K562 (cell line): ENCODE data around the gene SEC23IP. TPM values are rescaled to one million over a fixed set of nuclear protein-coding genes. Genes with fewer than 3 reads are reported as not detected.

Experiments used
- ATAC-seq: fragments of 200-7000 bp; cut with Tn5 transposase; 3 replicates; pipeline ENCODE4 v1.9.1; 2020; ENCODE audit warnings: moderate library complexity
- BruUV-seq: library from RNA; stranded (reverse); fragments of 400-500 nt; replicated peaks from 2 replicates; lab custom pipeline; 2021; lab: Mats Ljungman, UMichigan
- CTCF ChIA-PET: fragments of 300-600 bp; formaldehyde crosslinking; extraction: SDS; loops from one replicate; lab custom pipeline; 2021; ENCODE audit warnings: low intra/inter-chr PET ratio; lab: Yijun Ruan, JAX
- POLR2A ChIA-PET: fragments of 300-600, 350-650 bp; sonication (Branson Sonifier 250); formaldehyde crosslinking; extraction: SDS; loops from one replicate; lab custom pipeline; 2021; ENCODE audit warnings: antibody characterized with exemption, inconsistent platforms; lab: Yijun Ruan, JAX
- DNase-seq, 4 experiments: peaks; one replicate each; pipeline versions ENCODE4 v3.0.0 to v3.0.0-alpha.2; 2011 to 2018; ENCODE audit warnings: low spot score in 3 of 4, mixed read lengths in 3 of 4; ENCODE audit errors: extremely low read depth in 1 of 4
- FAIRE-seq: peaks from 2 replicates; lab custom pipeline; 2011; peaks lifted over from hg19 to GRCh38; lab: Jason Lieb, UNC
- H2AFZ ChIP-seq: 2 replicates; pipeline ENCODE4 v1.6.0; 2011; ENCODE audit warnings: low read depth, low read length, control low read depth, inconsistent platforms
- H3K27ac ChIP-seq: fragments of 200-600 bp; 3 replicates; pipeline ENCODE4 v1.8.0; 2011; ENCODE audit warnings: low read depth, mild to moderate bottlenecking, control low read depth, inconsistent platforms, low read length, moderate library complexity, mixed read lengths; ENCODE audit errors: extremely low read depth
- H3K27me3 ChIP-seq, 2 experiments: fragments of 300-600 bp in 1 of 2; 2 replicates in 1 of 2; 3 replicates in 1 of 2; pipeline versions ENCODE4 v1.6.0 to v1.8.0; 2011; ENCODE audit warnings: inconsistent platforms in 2 of 2, low read length in 2 of 2, mild to moderate bottlenecking in 1 of 2, mixed read lengths in 1 of 2, moderate library complexity in 1 of 2; ENCODE audit not compliant: control insufficient read depth in 2 of 2, insufficient read depth in 2 of 2
- H3K36me3 ChIP-seq: fragments of 300-600 bp; 3 replicates; pipeline ENCODE4 v1.8.0; 2011; ENCODE audit warnings: mild to moderate bottlenecking, low read length, inconsistent platforms; ENCODE audit not compliant: control insufficient read depth, insufficient read depth
- H3K4me1 ChIP-seq, 2 experiments: fragments of 200-600 bp in 1 of 2; replicated peaks in 1 of 2; 2 replicates in 1 of 2; 3 replicates in 1 of 2; pipeline versions ENCODE4 v1.5.1 to v1.8.0; 2011; ENCODE audit warnings: inconsistent platforms in 2 of 2, low read length in 2 of 2, mild to moderate bottlenecking in 1 of 2, mixed read lengths in 1 of 2, moderate library complexity in 1 of 2; ENCODE audit not compliant: control insufficient read depth in 2 of 2, insufficient read depth in 2 of 2
- H3K4me2 ChIP-seq: 2 replicates; pipeline ENCODE4 v1.6.1; 2011; ENCODE audit warnings: low read length, control low read depth, inconsistent platforms, mixed read lengths; ENCODE audit not compliant: insufficient read depth
- H3K4me3 ChIP-seq: fragments of 200-600 bp; sonication (generic), shearing (Covaris generic); 2 replicates; pipeline ENCODE4 v1.5.1; 2016; ENCODE audit warnings: control low read depth, inconsistent platforms
- H3K79me2 ChIP-seq: fragments of 200-600 bp; 3 replicates; pipeline ENCODE4 v1.8.0; 2011; ENCODE audit warnings: low read length, inconsistent platforms; ENCODE audit not compliant: control insufficient read depth, insufficient read depth
- H3K9ac ChIP-seq, 2 experiments: 2 replicates each; pipeline versions ENCODE4 v1.6.0 to v1.6.1; 2011; ENCODE audit warnings: low read depth in 2 of 2, low read length in 2 of 2, control low read depth in 1 of 2, inconsistent platforms in 1 of 2, mild to moderate bottlenecking in 1 of 2, mixed read lengths in 1 of 2; ENCODE audit not compliant: insufficient read depth in 1 of 2
- H3K9me1 ChIP-seq: one replicate; pipeline ENCODE4 v1.6.0; 2011; ENCODE audit warnings: inconsistent platforms, mild to moderate bottlenecking, low read length, moderate library complexity; ENCODE audit not compliant: control insufficient read depth, insufficient read depth
- H3K9me3 ChIP-seq: replicated peaks from 2 replicates; pipeline ENCODE4 v1.5.1; 2011; ENCODE audit warnings: low read depth, low read length, inconsistent platforms; ENCODE audit not compliant: control insufficient read depth, insufficient read depth
- H4K20me1 ChIP-seq: replicated peaks from 2 replicates; pipeline ENCODE4 v1.6.1; 2011; ENCODE audit warnings: low read length, inconsistent platforms, mixed read lengths; ENCODE audit not compliant: control insufficient read depth, insufficient read depth
- CBX5 ChIP-seq: IDR thresholded peaks from 2 replicates; pipeline ENCODE4 v1.6.1; 2014; ENCODE audit warnings: low read depth, borderline replicate concordance
- HNRNPUL1 ChIP-seq: fragments of 200-400 bp; formaldehyde crosslinking; IDR thresholded peaks from 2 replicates; pipeline ENCODE4 v1.6.1; 2017; ENCODE audit warnings: low read length
- PHB2 ChIP-seq: fragments of 450-650 bp; IDR thresholded peaks from 2 replicates; pipeline ENCODE4 v1.6.1; 2017; ENCODE audit warnings: low read depth
- PHF8 ChIP-seq: fragments of 200-600 bp; sonication (generic); IDR thresholded peaks from 2 replicates; pipeline ENCODE4 v1.6.1; 2012; ENCODE audit warnings: mixed run types, mild to moderate bottlenecking, inconsistent platforms, low read length, moderate library complexity, borderline replicate concordance
- STAT5B ChIP-seq: fragments of 250-450 bp; sonication (Bioruptor Pico); IDR thresholded peaks from 2 replicates; pipeline ENCODE4 v1.8.0; 2021; ENCODE audit warnings: mild to moderate bottlenecking, inconsistent platforms
- STAT6 ChIP-seq: sonication (generic); formaldehyde crosslinking; IDR thresholded peaks from 2 replicates; pipeline ENCODE4 v1.8.1; 2023; ENCODE audit warnings: mild to moderate bottlenecking, missing genetic modification reagents
- ZC3H8 ChIP-seq: fragments of 450-650 bp; IDR thresholded peaks from 2 replicates; pipeline ENCODE4 v1.6.1; 2017
- WGBS: fragments of 100-300 bp; shearing (Covaris generic); methylation state at CpG from one replicate; pipeline ENCODE4 v1.1.6; 2016; ENCODE audit warnings: low coverage, mixed read lengths; ENCODE audit not compliant: insufficient coverage; ENCODE audit errors: missing lambda C conversion rate; 5-methylcytosine and 5-hydroxymethylcytosine counted together
- in situ Hi-C: fragments of 300-500 bp; cut with MboI; formaldehyde crosslinking; loops from 4 replicates; pipeline ENCODE4 v1.15.0; 2018; ENCODE audit warnings: inconsistent platforms, mixed read lengths
- intact Hi-C: fragments of 100-400 bp; cut with micrococcal nuclease; formaldehyde crosslinking; loops from 2 replicates; pipeline ENCODE4 v1.14.2; 2022
- polyA plus RNA-seq, 8 experiments: library from polyadenylated mRNA; depleted of rRNA in 4 of 8; stranded (reverse) in 5 of 8; unstranded in 3 of 8; fragments of >200 nt; fragmentation: Nextera tagmentation in 2 of 8; fragmentation: Illumina TruSeq in 1 of 8; extraction: Ambion mirVana in 2 of 8; extraction: Trizol in 1 of 8; gene quantifications; 2 replicates each; pipeline versions ENCODE4 v1.2.1 to v1.2.3, GENCODE V29; 2011 to 2014; ENCODE audit warnings: inconsistent platforms in 1 of 8, missing spikeins in 1 of 8
- total RNA-seq, 7 experiments: library from RNA; depleted of rRNA in 6 of 7; stranded (reverse); fragments of >200 nt in 6 of 7; fragmentation: Illumina TruSeq in 2 of 7; extraction: Trizol in 2 of 7; gene quantifications; 2 replicates each; pipeline versions ENCODE4 v1.2.1 to v1.2.3, GENCODE V29; 2011 to 2021; ENCODE audit warnings: low replicate concordance in 1 of 7
- TF ChIP-seq, protein P1 (sequence below): sonication (generic); formaldehyde crosslinking; IDR thresholded peaks from 2 replicates; pipeline ENCODE4 v1.8.0; 2022; ENCODE audit warnings: mild to moderate bottlenecking, missing genetic modification reagents
- TF ChIP-seq, protein P2 (sequence below), 3 experiments: fragments of 200-800 bp in 1 of 3; sonication (Bioruptor generic) in 1 of 3; sonication (generic) in 1 of 3; formaldehyde crosslinking in 1 of 3; IDR thresholded peaks; 2 replicates each; pipeline versions ENCODE4 v1.6.1 to v1.8.0; 2016 to 2022; ENCODE audit warnings: mild to moderate bottlenecking in 2 of 3, missing compliant biosample characterization in 2 of 3, missing genetic modification characterization in 2 of 3, missing genetic modification reagents in 1 of 3

SEC23IP gene
- total and polyA plus RNA-seq, 9 of the 15 experiments (the other 6 are each of a cell fraction or from before 2014, with no cell fraction given): 15.8 to 38.4 (median 22.5) TPM

DNA sequence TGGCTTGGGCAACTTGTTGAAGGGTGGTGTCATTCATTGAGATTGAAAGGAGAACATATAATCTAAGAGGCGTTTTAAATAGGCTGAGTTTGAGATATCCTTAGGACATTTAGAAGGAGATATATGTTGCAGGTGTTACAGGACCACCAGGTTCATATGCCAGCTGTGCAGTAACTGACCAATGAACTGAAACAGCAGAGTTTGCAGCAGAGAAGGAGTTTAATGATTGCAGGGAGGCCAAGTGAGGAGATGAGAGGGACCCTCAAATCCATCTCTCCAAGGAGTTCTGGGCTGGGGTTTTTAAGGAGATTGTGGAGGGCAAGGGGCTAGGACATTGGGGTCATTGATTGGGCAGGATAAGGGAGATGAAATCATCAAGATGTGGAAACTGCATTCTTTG, 74.5 kb downstream of the SEC23IP start:
- H3K27ac ChIP-seq: no peak overlapping the region
- TF ChIP-seq, protein P1, sequence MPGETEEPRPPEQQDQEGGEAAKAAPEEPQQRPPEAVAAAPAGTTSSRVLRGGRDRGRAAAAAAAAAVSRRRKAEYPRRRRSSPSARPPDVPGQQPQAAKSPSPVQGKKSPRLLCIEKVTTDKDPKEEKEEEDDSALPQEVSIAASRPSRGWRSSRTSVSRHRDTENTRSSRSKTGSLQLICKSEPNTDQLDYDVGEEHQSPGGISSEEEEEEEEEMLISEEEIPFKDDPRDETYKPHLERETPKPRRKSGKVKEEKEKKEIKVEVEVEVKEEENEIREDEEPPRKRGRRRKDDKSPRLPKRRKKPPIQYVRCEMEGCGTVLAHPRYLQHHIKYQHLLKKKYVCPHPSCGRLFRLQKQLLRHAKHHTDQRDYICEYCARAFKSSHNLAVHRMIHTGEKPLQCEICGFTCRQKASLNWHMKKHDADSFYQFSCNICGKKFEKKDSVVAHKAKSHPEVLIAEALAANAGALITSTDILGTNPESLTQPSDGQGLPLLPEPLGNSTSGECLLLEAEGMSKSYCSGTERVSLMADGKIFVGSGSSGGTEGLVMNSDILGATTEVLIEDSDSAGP (CRISPR knock-in tag): no peak
- TF ChIP-seq CBX5: 0 out of 2 replicates have a peak, but pooled peaks have one; percentile 74
- TF ChIP-seq, all 486 proteins: peak for 1
- CTCF ChIA-PET: no interaction called here
- no peaks in the 10 kb centered on the region; a peak in 1 of 5 replicates for H3K27me3 ChIP-seq
- no peak overlapping the region for H3K9ac ChIP-seq
- BruUV-seq: no TSS peak
- POLR2A ChIA-PET: no interaction called here
- H3K4me1 ChIP-seq: no peaks in the 10 kb centered on the region
- ATAC-seq (no peak), DNase-seq (no peak), FAIRE-seq (no peak)
- no peak overlapping the region for H2AFZ ChIP-seq
- no peak overlapping the region for H3K4me2 ChIP-seq
- no peaks in the 10 kb centered on the region for H3K9me3 ChIP-seq
- intact Hi-C loops: no loop called here
- H3K9me1 ChIP-seq: no peaks in the 10 kb centered on the region
- H3K36me3 ChIP-seq: no peaks in the 10 kb centered on the region
- H3K79me2 ChIP-seq: no peaks in the 10 kb centered on the region
- no peaks in the 10 kb centered on the region for H4K20me1 ChIP-seq
- in situ Hi-C loops: no loop called here
- 0% methylated on average over 1 of the region's 1 CpG for WGBS
- H3K4me3 ChIP-seq: no peak overlapping the region

- intact Hi-C loops (no loop called here), in situ Hi-C loops (no loop called here)
- WGBS: 0% methylated on average over 1 of the region's 1 CpG
- FAIRE-seq (no peak), DNase-seq (no peak), ATAC-seq (no peak)
- CTCF ChIA-PET: no interaction called here
- H3K9me3 ChIP-seq: no peaks in the 10 kb centered on the region
- no peaks in the 10 kb centered on the region for H3K79me2 ChIP-seq
- H3K27ac ChIP-seq: no peak overlapping the region
- no peaks in the 10 kb centered on the region for H4K20me1 ChIP-seq
- BruUV-seq: no TSS peak
- H3K4me3 ChIP-seq: no peak overlapping the region
- H3K9ac ChIP-seq: no peak overlapping the region
- H3K27me3 ChIP-seq: no peaks in the 10 kb centered on the region
- H3K4me1 ChIP-seq: no peaks in the 10 kb centered on the region; a peak in 1 of 5 replicates
- no peaks in the 10 kb centered on the region for H3K9me1 ChIP-seq
- no peaks in the 10 kb centered on the region for H3K36me3 ChIP-seq
- no peak overlapping the region for H2AFZ ChIP-seq
- POLR2A ChIA-PET: no interaction called here
- no peak overlapping the region for H3K4me2 ChIP-seq
- TF ChIP-seq, protein P2, sequence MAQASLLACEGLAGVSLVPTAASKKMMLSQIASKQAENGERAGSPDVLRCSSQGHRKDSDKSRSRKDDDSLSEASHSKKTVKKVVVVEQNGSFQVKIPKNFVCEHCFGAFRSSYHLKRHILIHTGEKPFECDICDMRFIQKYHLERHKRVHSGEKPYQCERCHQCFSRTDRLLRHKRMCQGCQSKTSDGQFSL (CRISPR knock-in tag; IDR thresholded peaks at IDR 0.05): no peak
- TF ChIP-seq, protein P2 (tag; IDR thresholded peaks at IDR 0.05): no peak
- no peak for TF ChIP-seq STAT5B (CRISPR knock-in tag)
- TF ChIP-seq HNRNPUL1: no peak
- TF ChIP-seq PHB2: no peak
- TF ChIP-seq STAT6 (CRISPR knock-in tag): no peak
- TF ChIP-seq ZC3H8: no peak
- TF ChIP-seq PHF8: no peak
Observed at GRCh38 chr10:119969609-119970008, 77.1 kb downstream of the SEC23IP start.
